Measurements from ENCODE around the gene RAD1.
A peak's percentile ranks its signal among the peaks of the same experiment; 100 is the strongest.

The RAD1 gene

DNA sequence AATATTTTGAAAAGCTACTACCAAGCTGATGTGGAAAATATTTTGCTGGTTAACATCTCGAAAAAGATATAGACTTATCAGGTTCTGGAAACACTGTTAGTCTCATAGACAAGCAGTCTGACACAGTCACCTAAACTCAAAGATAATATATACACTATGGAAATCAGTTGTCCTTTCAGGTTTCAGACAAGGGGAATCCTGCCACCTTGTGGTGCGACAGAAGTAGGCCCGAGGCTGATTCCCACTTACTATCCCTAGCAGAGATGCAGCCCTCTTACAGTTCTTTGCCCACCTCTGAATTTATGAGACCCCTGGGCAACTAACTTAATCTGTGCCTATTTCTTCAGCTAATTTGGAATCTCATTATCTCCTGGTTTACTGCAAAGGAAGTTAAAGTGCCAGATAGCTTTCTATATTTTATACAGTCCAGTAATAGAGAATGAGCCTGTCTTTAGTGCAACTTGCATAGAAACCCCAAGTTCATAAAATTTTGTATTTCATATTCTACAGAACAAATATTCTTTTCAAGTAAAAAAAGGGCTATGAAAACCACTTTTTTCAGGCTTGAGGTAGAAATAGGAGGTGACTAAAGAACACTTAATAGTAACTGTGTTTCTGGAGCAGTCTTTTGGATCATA, 16.9 kb downstream of the RAD1 start:
- TF ChIP-seq, protein P1, sequence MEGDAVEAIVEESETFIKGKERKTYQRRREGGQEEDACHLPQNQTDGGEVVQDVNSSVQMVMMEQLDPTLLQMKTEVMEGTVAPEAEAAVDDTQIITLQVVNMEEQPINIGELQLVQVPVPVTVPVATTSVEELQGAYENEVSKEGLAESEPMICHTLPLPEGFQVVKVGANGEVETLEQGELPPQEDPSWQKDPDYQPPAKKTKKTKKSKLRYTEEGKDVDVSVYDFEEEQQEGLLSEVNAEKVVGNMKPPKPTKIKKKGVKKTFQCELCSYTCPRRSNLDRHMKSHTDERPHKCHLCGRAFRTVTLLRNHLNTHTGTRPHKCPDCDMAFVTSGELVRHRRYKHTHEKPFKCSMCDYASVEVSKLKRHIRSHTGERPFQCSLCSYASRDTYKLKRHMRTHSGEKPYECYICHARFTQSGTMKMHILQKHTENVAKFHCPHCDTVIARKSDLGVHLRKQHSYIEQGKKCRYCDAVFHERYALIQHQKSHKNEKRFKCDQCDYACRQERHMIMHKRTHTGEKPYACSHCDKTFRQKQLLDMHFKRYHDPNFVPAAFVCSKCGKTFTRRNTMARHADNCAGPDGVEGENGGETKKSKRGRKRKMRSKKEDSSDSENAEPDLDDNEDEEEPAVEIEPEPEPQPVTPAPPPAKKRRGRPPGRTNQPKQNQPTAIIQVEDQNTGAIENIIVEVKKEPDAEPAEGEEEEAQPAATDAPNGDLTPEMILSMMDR (IDR thresholded peaks at IDR 0.05): peak; percentile 86
- no peak for TF ChIP-seq ZFX (IDR thresholded peaks at IDR 0.05; ENCODE audit: borderline replicate concordance)

DNA sequence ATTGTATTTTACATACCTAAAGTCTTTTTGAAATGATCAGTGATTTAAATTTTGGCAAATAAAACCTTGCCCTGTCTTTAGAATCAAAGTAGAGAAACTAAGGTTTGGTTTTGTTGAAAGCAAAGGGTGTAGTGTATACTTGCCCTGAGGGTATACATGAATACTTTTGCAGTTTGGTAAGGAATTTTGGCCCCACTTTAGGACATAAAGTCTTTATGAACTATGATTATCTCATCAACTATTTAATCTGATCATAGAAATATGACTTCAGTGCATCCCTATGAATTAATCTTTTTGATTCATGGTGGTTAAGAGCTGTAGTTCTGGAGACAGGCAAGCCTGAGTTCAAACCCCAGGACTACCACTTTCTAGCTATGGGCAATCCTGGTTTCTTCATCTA, 17.7 kb downstream of the RAD1 start:
- no peak for TF ChIP-seq ZFX (IDR thresholded peaks at IDR 0.05; ENCODE audit: borderline replicate concordance)
- TF ChIP-seq, protein P1 (IDR thresholded peaks at IDR 0.05): no peak
- H3K27ac ChIP-seq: no peak overlapping the region

More for the DNA sequence above, 16.9 kb downstream of the RAD1 start:
- no peak overlapping the region for H3K27ac ChIP-seq

- TF ChIP-seq, protein P1 (IDR thresholded peaks at IDR 0.05): no peak
- no peak for TF ChIP-seq ZFX (IDR thresholded peaks at IDR 0.05; ENCODE audit: borderline replicate concordance)
Measured at GRCh38 chr5:34895641-34896419, 19.5 kb downstream of the RAD1 start.

DNA sequence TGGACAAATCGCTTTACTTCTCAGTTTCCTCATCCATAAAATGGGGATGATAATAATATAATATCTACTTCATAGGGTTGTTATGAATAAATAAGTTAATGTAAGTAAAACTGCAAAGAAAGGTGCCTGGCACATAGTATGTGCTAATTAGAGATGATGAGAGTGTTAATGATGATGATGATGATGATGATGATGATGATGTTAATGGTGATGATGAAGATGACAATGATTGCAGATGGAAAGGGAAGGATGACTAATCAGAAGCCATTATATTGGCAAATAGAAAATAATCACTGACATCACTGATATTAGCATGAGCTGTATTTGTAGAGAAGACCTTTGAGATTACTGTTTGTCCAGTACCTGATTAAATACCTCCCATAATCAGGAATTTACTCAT, 20.6 kb downstream of the RAD1 start:
- TF ChIP-seq ZFX (IDR thresholded peaks at IDR 0.05; ENCODE audit: borderline replicate concordance): no peak
- TF ChIP-seq, protein P1 (IDR thresholded peaks at IDR 0.05): no peak
- H3K27ac ChIP-seq: no peak overlapping the region

More at GRCh38 chr5:34895641-34896419, 19.5 kb downstream of the RAD1 start:
- H3K27ac ChIP-seq: no peak overlapping the region

DNA sequence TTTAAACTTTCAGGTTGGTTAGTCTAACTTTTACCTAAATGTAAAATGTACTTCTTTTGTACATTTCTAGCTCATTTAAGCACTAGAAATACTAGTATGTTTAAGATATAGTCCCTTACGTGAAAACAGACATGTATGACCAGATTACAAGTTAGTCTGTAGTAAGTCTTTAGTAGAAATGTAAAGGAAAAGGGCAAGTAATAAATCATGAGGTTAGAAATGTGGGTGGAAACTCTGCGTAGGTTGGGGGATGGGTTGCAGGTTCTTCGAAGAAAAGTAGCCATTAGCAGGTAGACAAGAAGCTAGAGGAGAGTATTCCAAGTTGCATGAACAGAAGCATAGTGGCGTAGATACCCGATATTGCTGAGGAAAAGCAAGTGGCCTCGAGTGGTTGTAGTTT, 22.9 kb downstream of the RAD1 start:
- TF ChIP-seq, protein P1 (IDR thresholded peaks at IDR 0.05): no peak

GRCh38 chr5:34891981-34892380, 23.3 kb downstream of the RAD1 start:
- H3K27ac ChIP-seq: no peak overlapping the region
- no peak for TF ChIP-seq ZFX (IDR thresholded peaks at IDR 0.05; ENCODE audit: borderline replicate concordance)
- TF ChIP-seq, protein P1 (IDR thresholded peaks at IDR 0.05): no peak

More for the DNA sequence above, 22.9 kb downstream of the RAD1 start:
- no peak overlapping the region for H3K27ac ChIP-seq

GRCh38 chr5:34889394-34889793, 25.9 kb downstream of the RAD1 start:
- TF ChIP-seq, protein P1 (IDR thresholded peaks at IDR 0.05): no peak
- no peak for TF ChIP-seq ZFX (IDR thresholded peaks at IDR 0.05; ENCODE audit: borderline replicate concordance)
- no peak overlapping the region for H3K27ac ChIP-seq

All from 22Rv1 (cell line).